GM12865 (cell line): ENCODE results near the gene SLC1A5.

ENCODE experiments used
- DNase-seq: peaks from one replicate; pipeline ENCODE4 v3.0.0; 2010; ENCODE audit warnings: low read depth
- H3K4me3 ChIP-seq: 2 replicates; pipeline ENCODE4 v1.5.1; 2011; ENCODE audit warnings: mild to moderate bottlenecking, low read depth, low read length, control low read depth
- TF ChIP-seq, protein P1 (sequence below): IDR thresholded peaks from 2 replicates; pipeline ENCODE4 v1.5.1; 2011; ENCODE audit warnings: low read length, control low read depth, low read depth, inconsistent platforms; ENCODE audit not compliant: insufficient read depth; ENCODE audit errors: missing control alignments

Gene SLC1A5

GRCh38 chr19:46745521-46746280 is 42.7 kb downstream of the SLC1A5 start, which contains the start of gene FKRP:
Gene FKRP (plus strand): TSS chr19:46746057. CDS start chr19:46755451, 9,394 bp downstream.
- H3K4me3 ChIP-seq: peak within 1 kb of the TSS; percentile 99
- no peak for DNase-seq

DNA sequence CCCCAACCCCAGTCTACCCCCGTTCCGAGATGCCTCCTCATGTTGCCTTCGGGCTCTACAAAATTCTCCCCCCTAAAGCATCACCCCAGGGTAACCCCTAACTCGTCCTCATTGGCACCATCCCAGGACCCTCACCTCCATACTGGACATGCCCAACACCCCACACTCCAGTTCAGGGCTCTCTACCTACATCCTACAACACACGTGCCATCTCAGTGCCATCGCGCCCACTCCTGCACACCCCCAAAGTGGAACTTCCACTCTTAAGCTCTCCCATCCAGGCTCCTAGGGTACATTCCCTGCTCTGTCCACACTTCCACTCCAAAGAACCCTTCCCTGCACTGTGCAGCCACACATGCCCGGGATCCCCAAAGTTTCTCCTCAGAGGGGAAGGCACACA is 43.4 kb downstream of the SLC1A5 start:
- TF ChIP-seq, protein P1, sequence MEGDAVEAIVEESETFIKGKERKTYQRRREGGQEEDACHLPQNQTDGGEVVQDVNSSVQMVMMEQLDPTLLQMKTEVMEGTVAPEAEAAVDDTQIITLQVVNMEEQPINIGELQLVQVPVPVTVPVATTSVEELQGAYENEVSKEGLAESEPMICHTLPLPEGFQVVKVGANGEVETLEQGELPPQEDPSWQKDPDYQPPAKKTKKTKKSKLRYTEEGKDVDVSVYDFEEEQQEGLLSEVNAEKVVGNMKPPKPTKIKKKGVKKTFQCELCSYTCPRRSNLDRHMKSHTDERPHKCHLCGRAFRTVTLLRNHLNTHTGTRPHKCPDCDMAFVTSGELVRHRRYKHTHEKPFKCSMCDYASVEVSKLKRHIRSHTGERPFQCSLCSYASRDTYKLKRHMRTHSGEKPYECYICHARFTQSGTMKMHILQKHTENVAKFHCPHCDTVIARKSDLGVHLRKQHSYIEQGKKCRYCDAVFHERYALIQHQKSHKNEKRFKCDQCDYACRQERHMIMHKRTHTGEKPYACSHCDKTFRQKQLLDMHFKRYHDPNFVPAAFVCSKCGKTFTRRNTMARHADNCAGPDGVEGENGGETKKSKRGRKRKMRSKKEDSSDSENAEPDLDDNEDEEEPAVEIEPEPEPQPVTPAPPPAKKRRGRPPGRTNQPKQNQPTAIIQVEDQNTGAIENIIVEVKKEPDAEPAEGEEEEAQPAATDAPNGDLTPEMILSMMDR: no peak
- no peak for DNase-seq
- H3K4me3 ChIP-seq: peak overlapping the region; percentile 99

More at GRCh38 chr19:46745521-46746280, 42.7 kb downstream of the SLC1A5 start, which contains the start of gene FKRP:
- TF ChIP-seq, protein P1: no peak

DNA sequence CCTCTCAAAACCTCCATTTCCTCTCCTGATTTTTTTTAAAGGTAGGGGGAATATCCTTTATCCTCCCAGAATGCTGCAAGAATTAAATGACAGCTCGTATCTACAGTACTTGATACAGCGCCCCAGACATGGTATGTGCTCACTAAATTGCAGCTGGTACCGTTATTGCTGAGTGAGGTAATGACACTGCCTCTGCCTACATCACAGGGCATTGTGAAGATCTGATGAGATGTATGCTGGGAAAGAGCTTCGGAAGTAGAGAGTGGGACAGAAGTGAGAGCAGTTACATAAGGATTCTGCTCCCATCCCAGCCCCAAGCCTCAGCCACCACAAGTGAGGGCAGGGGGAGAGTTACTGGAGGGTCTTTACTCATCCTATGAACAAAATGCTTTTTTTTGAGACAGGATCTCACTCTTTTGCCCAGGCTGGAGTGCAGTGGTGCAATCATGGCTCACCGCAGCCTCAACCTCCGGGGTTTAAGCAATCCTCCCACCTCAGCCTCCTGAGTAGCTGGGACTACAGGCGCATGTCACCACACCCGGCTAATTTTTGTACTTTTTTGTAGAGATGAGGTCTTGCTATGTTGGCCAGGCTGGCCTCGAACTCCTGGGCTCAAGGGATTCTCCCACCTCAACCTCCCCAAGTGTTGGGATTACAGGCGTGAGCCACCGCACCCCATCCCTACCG is 44.2 kb downstream of the SLC1A5 start:
- no peak overlapping the region for H3K4me3 ChIP-seq
- TF ChIP-seq, protein P1: no peak
- DNase-seq: no peak

DNA sequence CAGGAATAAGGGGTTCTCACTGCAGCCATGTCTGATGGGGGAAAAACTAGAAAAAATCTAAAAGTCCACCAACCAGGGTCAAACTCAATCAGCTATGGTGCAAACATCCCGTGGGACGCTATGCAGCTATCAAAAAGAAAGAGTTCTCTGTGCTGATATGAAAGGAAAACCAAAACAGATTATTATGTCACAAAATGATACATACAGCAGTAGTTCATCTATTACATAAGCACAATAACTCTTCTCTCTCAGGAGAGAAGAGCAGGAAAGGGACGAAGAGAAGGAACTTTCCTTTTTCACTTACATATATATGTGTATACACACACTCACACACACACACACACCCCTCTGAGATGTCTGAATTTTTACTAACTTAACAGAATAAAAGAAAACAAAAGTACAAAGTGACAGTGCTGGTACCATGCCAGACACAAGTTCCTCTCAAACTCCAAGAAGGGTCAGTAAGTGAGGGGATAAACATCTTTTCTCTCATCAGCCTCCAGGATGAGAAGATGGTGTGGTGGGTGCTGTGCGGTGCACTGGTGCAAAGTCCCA is 45.4 kb downstream of the SLC1A5 start:
- no peak for DNase-seq
- H3K4me3 ChIP-seq: no peak overlapping the region
- TF ChIP-seq, protein P1: no peak

- DNase-seq: no peak
- H3K4me3 ChIP-seq: no peak overlapping the region
- TF ChIP-seq, protein P1: no peak
These were observed 46.9 kb downstream of the SLC1A5 start for GRCh38 chr19:46741447-46741846.

DNA sequence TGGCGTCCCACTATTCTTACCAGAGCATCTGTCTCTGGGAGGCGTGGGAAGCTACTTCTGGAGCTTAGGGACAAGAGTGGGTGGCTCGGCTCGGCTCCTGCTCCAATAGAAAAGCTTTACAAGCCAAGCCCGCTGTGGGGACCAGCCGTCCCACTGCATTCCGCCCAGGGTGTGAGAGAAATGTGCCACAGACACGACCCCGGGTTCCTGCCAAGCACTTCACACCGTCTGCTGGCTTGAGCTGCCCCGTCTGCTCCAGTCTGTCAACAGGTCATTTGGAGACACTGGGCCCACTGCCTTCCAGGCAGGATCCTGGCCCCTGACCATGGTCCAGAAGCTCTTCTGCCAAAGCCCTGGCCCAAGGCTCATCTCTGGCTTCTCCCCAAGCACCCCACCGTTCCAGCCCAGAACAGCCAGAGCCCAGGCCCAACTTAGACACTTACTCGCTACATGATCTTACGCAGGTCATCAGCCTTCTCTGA is 49.1 kb downstream of the SLC1A5 start:
- TF ChIP-seq, protein P1: no peak
- DNase-seq: no peak
- H3K4me3 ChIP-seq: no peak overlapping the region
